Adrenal gland (tissue), 5 donors: ENCODE measurements around the gene GYG1.

Source experiments
- CTCF ChIP-seq, 6 experiments: fragments of 450-650 bp in 4 of 6; fragments of 200-600 bp in 2 of 6; sonication (generic) in 1 of 6; IDR thresholded peaks; 1 replicate in 5 of 6; 2 replicates in 1 of 6; pipeline versions ENCODE4 v1.5.1 to v1.8.0; 2016 to 2021; ENCODE audit warnings: antibody characterized with exemption in 6 of 6, mild to moderate bottlenecking in 2 of 6, moderate library complexity in 1 of 6
- POLR2A ChIP-seq, 2 donors: fragments of 450-650 bp; IDR thresholded peaks; one replicate each; pipeline ENCODE4 v1.6.1; 2017; ENCODE audit warnings: antibody characterized with exemption in 2 of 2, mild to moderate bottlenecking in 2 of 2, moderate library complexity in 1 of 2
- donor health status: DM: no; HTN: no; CAD: no.

GRCh38 chr3:149021830-149022229 is 30.5 kb downstream of the GYG1 start:
- TF ChIP-seq CTCF (IDR thresholded peaks at IDR 0.05) (no peak), POLR2A (IDR thresholded peaks at IDR 0.05) (no peak)
